Fibroblast of skin of scalp (primary cell): ENCODE measurements around the gene CCDC191.

Experiments used
- DNase-seq: peaks from one replicate; pipeline ENCODE4 v3.0.0-alpha.2; 2013

Gene CCDC191

DNA sequence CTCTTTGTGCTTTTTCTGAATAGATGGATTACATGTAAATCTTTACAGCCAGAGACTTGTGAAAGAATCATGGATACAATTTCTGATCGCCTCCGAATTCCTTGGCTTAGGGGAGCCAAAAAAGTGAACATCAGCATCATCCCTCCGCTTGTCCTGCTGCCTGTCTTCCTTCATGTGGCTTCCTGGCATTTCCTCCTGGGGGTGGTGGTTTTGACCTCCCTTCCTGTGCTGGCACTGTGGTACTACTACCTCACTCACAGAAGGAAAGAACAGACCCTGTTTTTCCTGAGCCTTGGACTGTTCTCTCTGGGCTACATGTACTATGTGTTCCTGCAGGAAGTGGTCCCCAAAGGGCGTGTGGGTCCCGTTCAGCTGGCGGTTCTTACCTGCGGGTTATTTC, 102.6 kb downstream of the CCDC191 start:
- no peak for DNase-seq

DNA sequence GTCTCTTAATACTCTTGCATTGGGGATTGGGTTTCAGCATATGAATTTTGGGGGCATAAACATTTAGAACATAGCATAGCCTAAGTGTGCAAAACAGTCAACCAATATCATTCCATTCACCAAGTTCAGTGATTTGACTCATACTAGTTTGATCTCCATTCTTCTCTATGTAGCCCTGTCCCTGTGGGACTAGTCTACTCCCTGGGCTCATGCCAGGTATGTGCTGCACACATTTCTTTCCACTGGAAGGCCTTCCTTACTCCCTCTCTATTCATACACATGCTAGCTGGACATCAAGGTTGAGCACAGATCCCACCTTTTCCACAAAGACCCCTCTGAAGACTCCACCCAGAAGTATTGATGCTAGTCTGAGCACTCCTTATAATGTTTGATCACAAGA, 103.4 kb downstream of the CCDC191 start:
- peak; percentile 32 for DNase-seq

DNA sequence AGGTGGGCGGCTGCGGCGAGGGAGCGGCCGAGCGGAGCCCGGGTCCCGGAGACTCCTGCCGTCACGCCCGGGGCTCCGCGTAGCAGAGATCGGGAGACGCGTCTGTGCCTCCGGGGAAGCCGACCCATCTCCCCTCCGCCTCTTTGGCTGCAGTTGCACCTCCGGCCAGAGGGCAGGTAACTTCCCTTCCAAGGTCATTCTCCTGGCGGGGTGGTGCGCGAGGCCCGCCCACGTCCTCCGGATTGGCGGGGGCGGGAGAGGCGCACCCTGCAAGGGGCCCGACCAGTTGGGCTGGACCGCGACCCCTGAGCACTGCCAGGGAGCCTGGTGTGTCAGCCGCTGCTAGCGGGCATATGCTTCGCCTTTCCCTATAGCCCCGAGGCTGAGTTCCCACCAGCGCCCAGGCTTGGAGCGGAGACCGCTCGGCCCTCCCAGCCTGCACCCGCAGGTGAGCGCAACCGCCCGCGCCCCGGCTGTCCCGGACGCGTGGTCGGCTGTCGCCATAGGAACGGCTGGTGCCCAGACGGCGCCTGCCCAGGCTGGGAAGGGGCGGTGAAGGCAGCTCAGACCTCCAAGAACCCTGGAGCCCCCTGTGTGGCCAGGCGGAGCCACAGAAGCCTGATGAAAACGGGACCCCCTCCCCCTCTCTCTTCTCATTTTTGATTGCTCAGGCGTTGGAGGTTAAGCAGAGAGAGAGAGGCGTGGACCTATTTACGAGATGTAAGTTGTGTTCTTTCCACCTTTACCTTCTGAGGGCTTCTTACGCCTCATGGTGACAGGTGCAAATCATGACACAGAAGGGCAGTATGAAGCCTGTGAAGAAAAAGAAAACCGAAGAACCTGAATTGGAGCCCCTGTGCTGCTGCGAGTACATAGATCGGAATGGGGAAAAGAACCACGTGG, 108.1 kb downstream of the CCDC191 start:
- no peak for DNase-seq

GRCh38 chr3:113947372-113948014, 108.8 kb downstream of the CCDC191 start, which contains the start of gene ZDHHC23:
TSS of gene ZDHHC23 (plus strand) at chr3:113948013. CDS start at chr3:113948803, 790 bp downstream.
- peak; percentile 26 for DNase-seq

DNA sequence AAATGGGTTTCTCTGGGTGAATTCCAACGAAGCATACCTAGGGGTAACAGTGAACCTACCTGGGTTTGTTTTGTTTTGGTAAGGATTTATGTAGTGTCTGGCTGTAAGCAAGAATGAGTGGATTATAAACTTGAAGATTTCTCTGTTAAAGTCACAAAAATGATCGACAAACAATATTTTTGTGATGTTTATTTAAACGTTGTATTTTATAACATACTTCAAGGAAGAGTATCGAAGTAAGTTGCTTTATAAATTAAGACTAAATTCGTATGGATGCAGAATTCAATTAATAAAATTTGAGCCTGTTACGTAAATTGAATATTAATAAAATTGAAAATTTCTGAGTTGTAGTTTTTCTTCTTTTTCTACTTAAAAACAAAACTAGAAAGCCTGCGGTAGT, 109.5 kb downstream of the CCDC191 start:
- DNase-seq: no peak

DNA sequence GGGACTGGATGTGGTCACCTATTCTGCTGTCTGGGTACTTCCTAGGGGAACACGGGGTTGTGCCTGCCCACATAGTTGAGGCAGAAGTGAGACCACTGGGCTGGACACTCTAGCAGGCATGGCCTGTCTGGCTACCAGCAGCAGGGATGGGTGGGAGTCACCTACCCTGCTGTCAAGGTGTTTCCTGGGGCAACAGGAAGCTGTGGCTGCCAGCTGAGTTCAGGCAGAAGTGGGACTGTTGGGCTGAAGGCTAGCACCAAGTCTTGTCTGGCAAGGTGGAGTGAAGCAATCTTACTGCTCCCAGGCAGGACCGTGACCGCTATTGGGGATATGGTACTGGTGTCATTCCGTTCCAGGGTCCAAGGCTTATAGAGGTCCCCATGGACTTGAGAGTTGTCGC, 128.8 kb downstream of the CCDC191 start:
- DNase-seq: no peak

DNA sequence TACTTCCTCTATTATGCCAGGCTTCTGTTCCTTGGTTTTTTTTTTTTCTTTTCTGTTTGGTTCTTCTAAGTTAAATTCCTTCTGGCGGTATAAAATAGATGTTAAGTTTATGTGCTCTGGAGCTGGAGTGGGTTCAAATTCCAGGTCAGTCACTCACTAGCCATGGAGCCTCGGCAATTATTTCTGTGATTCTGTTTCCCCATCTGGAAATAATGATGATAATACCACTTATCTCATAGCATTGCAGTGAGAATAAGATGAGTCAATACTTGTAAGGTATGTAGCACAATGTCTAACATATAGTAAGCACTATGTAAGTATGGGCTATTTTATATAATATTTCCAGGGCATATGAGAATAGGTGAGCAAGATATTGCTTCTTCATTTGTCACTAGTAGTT, 141.7 kb downstream of the CCDC191 start:
- peak; percentile 88 for DNase-seq
